Brain pericyte (primary cell): Measurements from ENCODE around the gene CAMP.
"Not testable (repeated sequence)": the region's sequence is repeated elsewhere in the genome, so short reads cannot be mapped to it uniquely, and the experiment has no call there.

Experiments
- DNase-seq: peaks from one replicate; pipeline ENCODE4 v3.0.0-alpha.2; 2012; ENCODE audit warnings: low read depth, low spot score

Gene CAMP

GRCh38 chr3:48256557-48256956, 33.3 kb downstream of the CAMP start:
- DNase-seq: no peak

GRCh38 chr3:48258530-48258929, 35.2 kb downstream of the CAMP start:
- DNase-seq: no peak

- no peak for DNase-seq
Measured at GRCh38 chr3:48267782-48268181, 44.5 kb downstream of the CAMP start.

DNA sequence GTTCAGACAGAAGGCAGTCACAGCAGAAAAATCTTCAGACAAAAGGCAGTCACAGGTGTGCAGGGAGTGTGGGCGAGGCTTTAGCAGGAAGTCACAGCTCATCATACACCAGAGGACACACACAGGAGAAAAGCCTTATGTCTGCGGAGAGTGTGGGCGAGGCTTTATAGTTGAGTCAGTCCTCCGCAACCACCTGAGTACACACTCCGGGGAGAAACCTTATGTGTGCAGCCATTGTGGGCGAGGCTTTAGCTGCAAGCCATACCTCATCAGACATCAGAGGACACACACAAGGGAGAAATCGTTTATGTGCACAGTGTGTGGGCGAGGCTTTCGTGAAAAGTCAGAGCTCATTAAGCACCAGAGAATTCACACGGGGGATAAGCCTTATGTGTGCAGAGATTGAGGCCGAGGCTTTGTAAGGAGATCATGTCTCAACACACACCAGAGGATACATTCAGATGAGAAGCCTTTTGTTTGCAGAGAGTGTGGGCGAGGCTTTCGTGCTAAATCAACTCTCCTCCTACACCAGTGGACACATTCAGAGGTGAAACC, 45.2 kb downstream of the CAMP start:
- DNase-seq: no peak

DNA sequence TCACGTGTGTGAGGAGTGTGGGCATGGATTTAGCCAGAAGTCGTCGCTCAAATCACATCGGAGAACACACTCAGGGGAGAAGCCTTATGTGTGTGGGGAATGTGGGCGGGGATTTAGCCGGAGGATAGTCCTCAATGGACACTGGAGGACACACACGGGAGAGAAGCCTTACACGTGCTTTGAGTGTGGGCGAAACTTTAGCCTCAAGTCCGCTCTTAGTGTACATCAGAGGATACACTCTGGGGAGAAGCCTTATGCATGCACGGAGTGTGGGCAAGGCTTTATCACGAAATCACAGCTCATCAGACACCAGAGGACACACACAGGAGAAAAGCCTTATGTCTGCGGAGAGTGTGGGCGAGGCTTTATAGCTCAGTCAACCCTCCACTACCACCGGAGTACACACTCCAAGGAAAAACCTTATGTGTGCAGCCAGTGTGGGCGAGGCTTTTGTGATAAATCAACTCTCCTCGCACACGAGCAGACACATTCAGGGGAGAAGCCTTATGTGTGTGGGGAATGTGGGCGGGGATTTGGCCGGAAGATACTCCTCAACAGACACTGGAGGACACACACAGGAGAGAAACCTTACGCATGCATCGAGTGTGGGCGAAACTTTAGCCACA, 45.8 kb downstream of the CAMP start:
- DNase-seq: no peak

DNA sequence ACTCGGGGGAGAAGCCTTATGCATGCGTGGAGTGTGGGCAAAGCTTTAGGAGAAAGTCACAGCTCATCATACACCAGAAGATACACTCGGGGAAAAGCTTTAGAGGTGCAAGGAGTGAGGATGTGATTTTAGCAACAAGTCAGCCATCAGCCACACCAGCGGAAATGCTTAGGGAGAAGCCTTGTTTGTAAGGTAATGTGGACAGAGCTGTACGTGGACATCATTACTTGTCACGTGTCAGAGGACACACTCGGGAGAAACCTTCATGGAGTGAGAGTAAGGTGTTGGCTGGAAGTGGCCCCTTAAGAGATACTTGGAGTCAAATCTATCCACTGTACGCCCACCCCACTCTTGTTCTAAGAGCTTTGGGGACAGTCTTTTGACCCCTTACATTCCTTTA, 46.3 kb downstream of the CAMP start:
- DNase-seq: no peak

DNA sequence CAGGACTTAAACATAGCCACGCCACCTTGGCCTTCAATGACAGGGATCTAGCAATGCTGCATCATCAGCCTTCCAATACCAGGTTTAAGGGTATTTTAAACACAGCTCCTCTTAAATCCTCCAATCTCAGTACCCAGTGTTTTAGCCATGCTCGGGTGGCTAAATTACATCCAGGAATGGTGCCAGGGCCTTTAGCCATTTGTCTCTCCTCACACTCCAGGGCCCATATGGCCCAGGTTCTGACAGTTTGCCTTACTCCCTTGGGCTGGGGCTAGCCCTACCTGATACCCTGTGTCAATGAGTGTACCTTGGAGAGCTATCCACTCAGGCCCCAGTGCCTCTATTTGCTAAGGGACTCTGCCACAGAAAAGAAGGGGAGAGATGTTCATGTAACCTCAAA, 47.0 kb downstream of the CAMP start:
- DNase-seq: no peak

DNA sequence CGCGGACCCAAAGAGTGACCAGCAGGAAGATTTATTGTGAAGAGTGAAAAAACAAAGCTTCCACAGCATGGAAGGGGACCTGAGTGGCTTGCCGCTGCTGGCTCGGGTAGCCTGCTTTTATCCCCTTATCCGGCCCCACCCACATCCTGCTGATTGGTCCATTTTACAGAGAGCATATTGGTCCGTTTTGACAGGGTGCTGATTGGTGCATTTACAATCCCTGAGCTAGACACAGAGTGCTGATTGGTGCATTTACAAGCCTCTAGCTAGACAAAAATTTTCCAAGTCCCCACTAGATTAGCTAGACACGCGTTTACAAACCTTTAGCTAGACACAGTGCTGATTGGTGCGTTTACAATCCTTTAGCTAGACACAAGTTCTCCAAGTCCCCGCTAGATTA, 47.9 kb downstream of the CAMP start:
- not testable (repeated sequence) for DNase-seq

GRCh38 chr3:48271763-48272498, 48.6 kb downstream of the CAMP start:
- no peak for DNase-seq

DNA sequence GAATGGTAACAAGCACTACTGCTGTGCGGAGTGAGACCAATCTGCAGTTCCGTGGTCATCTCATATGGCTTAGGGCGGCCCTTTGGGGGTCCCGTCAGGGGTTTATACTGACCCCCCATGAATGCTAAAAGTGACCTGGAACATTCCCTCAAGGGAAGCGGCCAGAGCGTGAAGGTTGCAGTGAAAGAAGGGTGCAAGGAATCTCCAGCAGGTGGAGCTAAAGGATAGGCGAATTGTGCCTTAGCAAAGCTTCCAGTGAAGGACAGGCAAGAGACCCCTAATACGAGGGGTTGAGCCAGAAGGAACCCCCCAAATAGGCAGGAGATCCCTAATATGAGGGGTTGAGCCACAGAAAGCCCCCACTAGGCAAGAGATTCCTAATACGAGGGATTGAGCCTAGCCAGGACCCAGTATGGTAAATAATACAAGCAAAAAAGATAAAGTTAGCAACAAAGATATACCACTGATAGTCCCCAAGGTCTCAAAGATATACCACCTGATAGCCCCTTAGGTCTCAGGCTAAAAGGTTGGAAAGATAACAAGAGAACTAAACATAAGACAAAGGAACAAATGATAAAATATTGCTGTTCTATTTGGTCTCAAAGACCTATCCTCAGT, 50.4 kb downstream of the CAMP start:
- no peak for DNase-seq

DNA sequence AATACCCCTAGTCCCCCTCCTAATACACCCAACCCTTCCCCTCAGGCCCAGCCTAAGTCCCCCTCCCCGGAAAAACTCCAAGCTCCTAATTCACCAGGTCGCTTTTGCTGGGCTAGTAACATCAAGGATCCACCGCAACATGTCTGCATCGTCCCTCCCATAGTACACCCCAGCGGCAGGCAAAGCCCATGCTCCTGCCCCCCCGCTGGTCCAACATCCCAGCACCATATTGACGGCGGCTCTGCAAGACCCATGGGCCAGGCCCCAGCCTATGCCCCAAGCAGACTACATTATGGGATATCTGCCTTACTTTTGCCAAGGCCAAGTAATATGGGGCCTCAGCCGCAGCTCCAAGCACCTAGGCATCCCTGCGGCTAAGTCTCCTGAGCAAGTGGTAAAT, 51.2 kb downstream of the CAMP start:
- no peak for DNase-seq
